ENCODE measurements around the gene SRD5A2. TPM values are rescaled to one million over a fixed set of nuclear protein-coding genes. Genes with fewer than 3 reads are reported as not detected.
A peak's percentile ranks its signal among the peaks of the same experiment; 100 is the strongest.
"Not testable (repeated sequence)": the region's sequence is repeated elsewhere in the genome, so short reads cannot be mapped to it uniquely, and the experiment has no call there.

SRD5A2 gene
- total RNA-seq, 3 donors from 2014 or later, result 0.32 to 0.33 TPM; not detected in 1

GRCh38 chr2:31505111-31505510, 75.6 kb downstream of the SRD5A2 start:
- Histone ChIP-seq H3K36me3 (no peaks in the 10 kb centered on the region), H3K4me1 (no peaks in the 10 kb centered on the region), H3K27ac (no peak overlapping the region), H3K4me3 (no peak overlapping the region), H3K9me3 (no peaks in the 10 kb centered on the region), H3K27me3 (no peaks in the 10 kb centered on the region)
- DNase-seq (ENCODE audit: low spot score in 2 of 2), result no peak
- intact Hi-C loops (cut with DNase I; ENCODE audit: low total_unique reads), result no loop called here
- TF ChIP-seq POLR2A (IDR thresholded peaks at IDR 0.05), result no peak
- no peak for TF ChIP-seq POLR2AphosphoS5 (IDR thresholded peaks at IDR 0.05)
- no peak for TF ChIP-seq CTCF (IDR thresholded peaks at IDR 0.05)

- intact Hi-C loops (cut with DNase I; ENCODE audit: low total_unique reads), result loop anchor here (5.0 kb wide), 1 partner anchor 87 kb away; no protein-coding TSS in a partner anchor
- DNase-seq (ENCODE audit: low spot score in 2 of 2), result no peak
- Histone ChIP-seq H3K9me3 (no peaks in the 10 kb centered on the region), H3K4me1 (no peaks in the 10 kb centered on the region), H3K4me3 (no peak overlapping the region), H3K27ac (no peak overlapping the region), H3K27me3 (no peaks in the 10 kb centered on the region), H3K36me3 (no peaks in the 10 kb centered on the region)
- TF ChIP-seq POLR2A (IDR thresholded peaks at IDR 0.05), result no peak
- no peak for TF ChIP-seq CTCF (IDR thresholded peaks at IDR 0.05)
- TF ChIP-seq POLR2AphosphoS5 (IDR thresholded peaks at IDR 0.05), result no peak
Observed at GRCh38 chr2:31504311-31504710, 76.4 kb downstream of the SRD5A2 start.

- H3K27ac ChIP-seq; H3K27me3 ChIP-seq; DNase-seq (ENCODE audit: low spot score in 2 of 2); H3K36me3 ChIP-seq; H3K9me3 ChIP-seq; intact Hi-C loops (cut with DNase I; ENCODE audit: low total_unique reads); H3K4me1 ChIP-seq: not testable (repeated sequence)
- H3K4me3 ChIP-seq, result peak overlapping the region in 1 of 3 donors; percentile 32
Observed at GRCh38 chr2:31496451-31496874, 84.3 kb downstream of the SRD5A2 start.

GRCh38 chr2:31489339-31489738, 91.4 kb downstream of the SRD5A2 start:
- H3K4me3 ChIP-seq; H3K9me3 ChIP-seq; H3K36me3 ChIP-seq; DNase-seq (ENCODE audit: low spot score in 2 of 2); H3K27me3 ChIP-seq; intact Hi-C loops (cut with DNase I; ENCODE audit: low total_unique reads); H3K27ac ChIP-seq; H3K4me1 ChIP-seq: not testable (repeated sequence)

GRCh38 chr2:31483246-31483645, 97.5 kb downstream of the SRD5A2 start:
- Histone ChIP-seq H3K9me3 (no peaks in the 10 kb centered on the region), H3K4me3 (no peak overlapping the region), H3K27ac (no peak overlapping the region), H3K36me3 (no peaks in the 10 kb centered on the region), H3K4me1 (no peaks in the 10 kb centered on the region), H3K27me3 (no peaks in the 10 kb centered on the region)
- DNase-seq (ENCODE audit: low spot score in 2 of 2), result no peak
- intact Hi-C loops (cut with DNase I; ENCODE audit: low total_unique reads), result no loop called here
- TF ChIP-seq POLR2A (IDR thresholded peaks at IDR 0.05), result no peak
- TF ChIP-seq POLR2AphosphoS5 (IDR thresholded peaks at IDR 0.05), result no peak
- no peak for TF ChIP-seq CTCF (IDR thresholded peaks at IDR 0.05)

- Histone ChIP-seq H3K9me3 (no peaks in the 10 kb centered on the region), H3K4me1 (no peaks in the 10 kb centered on the region), H3K36me3 (no peaks in the 10 kb centered on the region), H3K4me3 (no peak overlapping the region), H3K27ac (no peak overlapping the region), H3K27me3 (no peaks in the 10 kb centered on the region)
- no peak for DNase-seq (ENCODE audit: low spot score in 2 of 2)
- intact Hi-C loops (cut with DNase I; ENCODE audit: low total_unique reads), result loop anchor here (5.0 kb wide), 1 partner anchor 1244 kb away; the partner anchor contains the start of gene LBH
- TF ChIP-seq POLR2A (IDR thresholded peaks at IDR 0.05) (no peak), POLR2AphosphoS5 (IDR thresholded peaks at IDR 0.05) (no peak), CTCF (IDR thresholded peaks at IDR 0.05) (no peak)
Observed at GRCh38 chr2:31476511-31477180, 104.1 kb downstream of the SRD5A2 start.

Measured in breast epithelium (tissue), 4 donors.